ENCODE data around the gene FYN.
"Not testable (repeated sequence)": the region's sequence is repeated elsewhere in the genome, so short reads cannot be mapped to it uniquely, and the experiment has no call there.

The FYN gene

DNA sequence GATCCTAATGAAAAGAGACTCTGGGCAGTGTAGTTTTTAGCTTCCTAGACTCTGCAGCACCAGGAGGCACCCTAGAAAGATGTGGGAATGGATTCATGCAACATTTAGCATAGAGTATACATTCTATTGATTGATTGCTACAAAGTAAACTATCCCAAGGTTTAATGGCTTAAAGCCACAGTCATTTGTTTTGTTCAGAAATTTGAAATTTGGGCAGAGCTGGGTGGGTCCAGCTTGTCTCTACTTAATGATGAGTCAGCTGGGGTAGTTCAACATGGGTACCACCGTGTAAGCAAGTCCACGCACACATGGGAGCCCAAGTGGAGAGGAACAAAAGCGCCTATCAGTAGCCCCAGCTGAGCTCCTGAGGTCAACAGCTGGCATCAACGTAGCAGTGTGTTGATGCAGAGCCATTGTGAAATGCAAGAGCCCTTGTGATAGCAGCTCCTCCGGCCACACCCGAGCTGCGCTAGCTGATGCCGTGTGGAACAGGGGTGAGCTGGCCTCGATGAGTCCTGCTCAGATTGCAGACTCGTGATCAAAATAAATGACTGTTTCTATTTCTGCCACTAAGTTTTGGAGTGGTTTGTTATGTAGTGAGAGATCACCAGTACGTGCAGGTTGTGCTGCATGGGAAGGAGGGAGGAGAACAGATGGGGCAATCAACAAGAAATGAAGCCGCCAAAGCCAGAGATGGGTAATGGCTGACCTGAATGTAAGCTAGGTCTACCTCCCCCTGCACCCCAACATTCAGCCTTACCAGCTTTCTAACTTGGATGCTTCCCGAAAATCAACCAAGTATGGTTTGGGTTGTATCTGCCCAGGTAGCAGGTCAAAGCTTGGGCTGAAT, 221.8 kb downstream of the FYN start:
- DNase-seq (ENCODE audit: insufficient read length, low spot score) (no peak), FAIRE-seq (no peak)
- no peak for TF ChIP-seq POLR2A (IDR thresholded peaks at IDR 0.05; ENCODE audit: low read depth, low read length)
- TF ChIP-seq POLR2AphosphoS5 (IDR thresholded peaks at IDR 0.05; ENCODE audit: low read depth, low read length) = no peak
- no peak for TF ChIP-seq POU2F2 (IDR thresholded peaks at IDR 0.05; ENCODE audit: low read depth, low read length)
- no peak for TF ChIP-seq SPI1 (IDR thresholded peaks at IDR 0.05; ENCODE audit: low read depth, low read length)
- TF ChIP-seq PAX5 (IDR thresholded peaks at IDR 0.05; ENCODE audit: insufficient read depth, low read length, severe bottlenecking) = no peak
- no peak for TF ChIP-seq TAF1 (IDR thresholded peaks at IDR 0.05; ENCODE audit: low read depth, low read length)

DNA sequence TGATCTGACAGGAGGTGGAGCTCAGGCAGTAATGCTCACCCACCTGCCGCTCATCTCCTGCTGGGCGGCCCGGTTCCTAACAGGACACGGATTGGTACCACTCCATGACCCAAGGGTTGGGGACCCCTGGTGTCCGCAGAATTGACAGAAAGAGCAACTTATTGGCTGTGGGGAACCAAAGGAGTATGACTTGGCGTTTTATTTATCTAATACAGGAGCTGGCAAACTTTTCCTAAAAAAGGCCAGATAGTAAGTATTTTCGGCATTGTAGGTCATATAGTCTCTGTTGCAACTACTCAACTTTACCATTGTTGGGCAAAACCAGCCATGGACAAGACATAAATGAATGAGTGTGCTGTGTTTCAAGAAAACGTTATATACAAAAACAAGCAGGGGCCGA, 223.2 kb downstream of the FYN start:
- FAIRE-seq = no peak
- no peak for TF ChIP-seq PAX5 (IDR thresholded peaks at IDR 0.05; ENCODE audit: insufficient read depth, low read length, severe bottlenecking)
- TF ChIP-seq POLR2A (IDR thresholded peaks at IDR 0.05; ENCODE audit: low read depth, low read length) = no peak
- no peak for TF ChIP-seq SPI1 (IDR thresholded peaks at IDR 0.05; ENCODE audit: low read depth, low read length)
- TF ChIP-seq TAF1 (IDR thresholded peaks at IDR 0.05; ENCODE audit: low read depth, low read length) = no peak
- TF ChIP-seq POU2F2 (IDR thresholded peaks at IDR 0.05; ENCODE audit: low read depth, low read length) = no peak
- no peak for TF ChIP-seq POLR2AphosphoS5 (IDR thresholded peaks at IDR 0.05; ENCODE audit: low read depth, low read length)

GRCh38 chr6:111648100-111648499, 225.2 kb downstream of the FYN start:
- DNase-seq (ENCODE audit: insufficient read length, low spot score) = no peak
- no peak for FAIRE-seq
- TF ChIP-seq SPI1 (IDR thresholded peaks at IDR 0.05; ENCODE audit: low read depth, low read length) = no peak
- TF ChIP-seq POLR2AphosphoS5 (IDR thresholded peaks at IDR 0.05; ENCODE audit: low read depth, low read length) = no peak
- TF ChIP-seq POLR2A (IDR thresholded peaks at IDR 0.05; ENCODE audit: low read depth, low read length) = no peak
- TF ChIP-seq PAX5 (IDR thresholded peaks at IDR 0.05; ENCODE audit: insufficient read depth, low read length, severe bottlenecking) = no peak
- no peak for TF ChIP-seq POU2F2 (IDR thresholded peaks at IDR 0.05; ENCODE audit: low read depth, low read length)

More for the DNA sequence above, 223.2 kb downstream of the FYN start:
- DNase-seq (ENCODE audit: insufficient read length, low spot score) = no peak

DNA sequence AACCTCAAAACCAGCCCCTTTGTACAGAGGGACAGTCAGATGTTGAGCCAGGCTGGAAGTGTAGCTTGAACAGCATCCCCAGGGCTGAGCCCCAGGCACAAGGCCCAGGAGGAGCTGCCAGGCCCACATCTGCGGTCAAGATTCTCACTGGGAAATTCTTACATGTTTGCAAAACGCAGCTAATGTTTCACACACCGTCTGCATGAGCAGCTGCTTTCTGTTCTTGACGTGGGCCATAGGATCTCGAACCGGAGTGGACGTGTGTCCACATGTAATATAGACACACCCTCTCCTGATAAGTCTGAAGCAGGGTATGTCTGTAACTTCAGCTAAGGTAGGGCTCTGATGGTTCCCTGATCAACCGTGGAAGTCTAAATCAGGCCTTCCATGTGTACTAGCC, 226.3 kb downstream of the FYN start:
- DNase-seq (ENCODE audit: insufficient read length, low spot score) (no peak), FAIRE-seq (no peak)
- TF ChIP-seq TAF1 (IDR thresholded peaks at IDR 0.05; ENCODE audit: low read depth, low read length) = no peak
- TF ChIP-seq POLR2A (IDR thresholded peaks at IDR 0.05; ENCODE audit: low read depth, low read length) = no peak
- TF ChIP-seq POLR2AphosphoS5 (IDR thresholded peaks at IDR 0.05; ENCODE audit: low read depth, low read length) = no peak

GRCh38 chr6:111646034-111646433, 227.2 kb downstream of the FYN start:
- DNase-seq (ENCODE audit: insufficient read length, low spot score) (no peak), FAIRE-seq (no peak)
- TF ChIP-seq POLR2A (IDR thresholded peaks at IDR 0.05; ENCODE audit: low read depth, low read length) (no peak), TAF1 (IDR thresholded peaks at IDR 0.05; ENCODE audit: low read depth, low read length) (no peak), POLR2AphosphoS5 (IDR thresholded peaks at IDR 0.05; ENCODE audit: low read depth, low read length) (no peak), PAX5 (IDR thresholded peaks at IDR 0.05; ENCODE audit: insufficient read depth, low read length, severe bottlenecking) (no peak), SPI1 (IDR thresholded peaks at IDR 0.05; ENCODE audit: low read depth, low read length) (no peak), POU2F2 (IDR thresholded peaks at IDR 0.05; ENCODE audit: low read depth, low read length) (no peak)

GRCh38 chr6:111644893-111645430, 228.3 kb downstream of the FYN start:
- FAIRE-seq (no peak), DNase-seq (ENCODE audit: insufficient read length, low spot score) (no peak)
- no peak for TF ChIP-seq PAX5 (IDR thresholded peaks at IDR 0.05; ENCODE audit: insufficient read depth, low read length, severe bottlenecking)
- no peak for TF ChIP-seq POU2F2 (IDR thresholded peaks at IDR 0.05; ENCODE audit: low read depth, low read length)
- no peak for TF ChIP-seq TAF1 (IDR thresholded peaks at IDR 0.05; ENCODE audit: low read depth, low read length)
- TF ChIP-seq POLR2A (IDR thresholded peaks at IDR 0.05; ENCODE audit: low read depth, low read length) = no peak
- no peak for TF ChIP-seq POLR2AphosphoS5 (IDR thresholded peaks at IDR 0.05; ENCODE audit: low read depth, low read length)

- TF ChIP-seq PAX5 (IDR thresholded peaks at IDR 0.05; ENCODE audit: insufficient read depth, low read length, severe bottlenecking) (no peak), POU2F2 (IDR thresholded peaks at IDR 0.05; ENCODE audit: low read depth, low read length) (no peak), TAF1 (IDR thresholded peaks at IDR 0.05; ENCODE audit: low read depth, low read length) (no peak), POLR2AphosphoS5 (IDR thresholded peaks at IDR 0.05; ENCODE audit: low read depth, low read length) (no peak), POLR2A (IDR thresholded peaks at IDR 0.05; ENCODE audit: low read depth, low read length) (no peak), SPI1 (IDR thresholded peaks at IDR 0.05; ENCODE audit: low read depth, low read length) (no peak)
- DNase-seq (ENCODE audit: insufficient read length, low spot score) = peak; percentile 21
- FAIRE-seq = no peak
Measured at GRCh38 chr6:111642463-111643158, 230.6 kb downstream of the FYN start.

- DNase-seq (ENCODE audit: insufficient read length, low spot score) (no peak), FAIRE-seq (no peak)
- TF ChIP-seq POLR2A (IDR thresholded peaks at IDR 0.05; ENCODE audit: low read depth, low read length) = no peak
- TF ChIP-seq TAF1 (IDR thresholded peaks at IDR 0.05; ENCODE audit: low read depth, low read length) = no peak
- TF ChIP-seq POLR2AphosphoS5 (IDR thresholded peaks at IDR 0.05; ENCODE audit: low read depth, low read length) = no peak
- no peak for TF ChIP-seq PAX5 (IDR thresholded peaks at IDR 0.05; ENCODE audit: insufficient read depth, low read length, severe bottlenecking)
- no peak for TF ChIP-seq POU2F2 (IDR thresholded peaks at IDR 0.05; ENCODE audit: low read depth, low read length)
- no peak for TF ChIP-seq SPI1 (IDR thresholded peaks at IDR 0.05; ENCODE audit: low read depth, low read length)
Measured at GRCh38 chr6:111639266-111639665, 234.0 kb downstream of the FYN start.

DNA sequence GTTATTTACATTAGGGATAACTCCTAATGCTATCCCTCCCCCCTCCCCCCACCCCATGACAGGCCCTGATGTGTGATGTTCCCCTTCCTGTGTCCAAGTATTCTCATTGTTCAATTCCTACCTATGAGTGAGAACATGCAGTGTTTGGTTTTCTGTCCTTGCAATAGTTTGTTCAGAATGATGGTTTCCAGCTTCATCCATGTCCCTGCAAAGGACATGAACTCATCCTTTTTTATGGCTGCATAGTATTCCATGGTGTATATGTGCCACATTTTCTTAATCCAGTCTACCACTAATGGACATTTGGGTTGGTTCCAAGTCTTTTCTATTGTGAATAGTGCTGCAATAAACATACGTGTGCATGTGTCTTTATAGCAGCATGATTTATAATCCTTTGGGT, 238.3 kb downstream of the FYN start:
- DNase-seq (ENCODE audit: insufficient read length, low spot score); FAIRE-seq: not testable (repeated sequence)

All from GM12891 (cell line).